Activated T-cell treated with anti-CD3 and anti-CD28 coated beads for 48 hours (primary cell): Measurements from ENCODE around the gene GGA3.
"Not testable (repeated sequence)": the region's sequence is repeated elsewhere in the genome, so short reads cannot be mapped to it uniquely, and the experiment has no call there.

Source experiments
- DNase-seq: peaks from one replicate; pipeline ENCODE4 v3.0.0-alpha.2; 2020; ENCODE audit warnings: low read depth

GGA3 gene

GRCh38 chr17:75271955-75272847, 10.8 kb upstream of the GGA3 start:
- DNase-seq, result no peak

GRCh38 chr17:75271233-75271954, 10.0 kb upstream of the GGA3 start:
- peak; percentile 92 for DNase-seq

DNA sequence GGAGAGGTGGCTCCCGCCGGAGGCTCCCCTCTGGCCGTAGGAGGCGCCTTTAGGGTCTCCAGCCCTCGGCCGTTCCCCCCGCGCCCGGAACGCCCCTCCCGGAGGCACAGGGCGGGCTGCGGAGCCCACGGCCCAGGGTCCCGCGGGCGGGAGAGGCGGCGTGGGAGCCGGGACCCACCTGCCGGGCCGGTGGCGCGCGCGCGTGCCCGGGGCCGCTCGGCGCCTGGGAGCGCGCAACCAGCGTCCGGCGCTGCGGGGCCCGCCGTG, 9.5 kb upstream of the GGA3 start, which contains the start of gene MIF4GD:
MIF4GD (minus strand) TSS at position 266 of the 267 bp plus-strand sequence. CDS start 1,036 bp downstream, outside the sequence.
- no peak for DNase-seq

DNA sequence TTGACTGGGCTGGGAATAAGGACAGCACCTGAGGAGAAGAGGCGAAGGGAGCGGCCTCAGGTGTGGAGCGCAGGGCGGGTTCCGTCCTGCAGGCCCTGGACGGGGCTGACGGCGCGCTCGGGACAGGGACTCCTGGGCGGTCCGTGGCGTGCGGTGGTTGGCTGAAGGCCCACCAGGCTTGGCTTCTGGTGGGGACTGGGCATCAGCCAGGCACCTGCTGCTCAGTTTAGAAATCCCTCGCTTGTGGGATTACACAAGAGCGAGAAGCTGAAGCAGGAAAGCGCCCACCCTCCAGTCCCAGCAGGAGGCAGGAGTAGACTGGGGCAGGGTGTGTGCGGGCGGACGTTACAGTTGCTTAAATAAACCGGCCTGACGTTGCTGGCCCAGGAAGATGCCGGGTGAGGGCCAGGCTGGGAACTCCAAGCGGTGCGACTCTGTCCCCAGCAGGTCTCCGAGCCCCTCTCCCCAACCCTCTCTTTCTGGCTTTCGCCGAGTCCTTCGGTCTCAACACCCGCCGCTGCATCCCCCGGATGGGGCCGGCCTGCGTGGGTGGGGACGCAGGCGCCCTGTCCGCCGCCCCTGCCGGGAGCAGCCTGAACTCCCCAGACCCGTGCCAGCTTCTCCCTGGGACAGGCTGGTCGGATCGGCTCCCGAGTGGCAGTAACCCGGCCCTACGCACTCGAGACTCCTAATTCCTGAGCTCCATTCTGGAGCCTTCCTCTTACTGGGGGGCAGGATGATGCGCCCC, 9.0 kb upstream of the GGA3 start:
- peak; percentile 68 for DNase-seq

DNA sequence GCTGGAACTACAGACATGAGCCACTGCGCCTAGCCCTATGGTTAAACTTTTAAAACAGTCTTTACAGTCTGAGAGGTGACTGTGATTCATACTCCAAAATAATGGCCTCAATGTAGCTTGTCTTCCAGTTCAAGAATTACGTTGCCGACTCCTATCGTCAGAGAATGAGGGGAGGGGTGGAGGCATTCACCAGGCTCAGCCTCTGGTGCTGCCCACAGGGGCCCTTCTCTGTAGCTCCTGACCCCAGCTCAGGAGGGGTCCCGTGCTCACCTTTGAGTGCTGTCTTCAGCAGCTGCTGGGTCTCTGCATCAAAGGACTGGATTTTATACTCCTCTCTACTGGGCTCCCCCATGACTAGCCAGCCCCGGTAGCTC, 8.4 kb upstream of the GGA3 start:
- DNase-seq, result no peak

GRCh38 chr17:75267411-75268232, 6.2 kb upstream of the GGA3 start:
- DNase-seq, result no peak

GRCh38 chr17:75267153-75267410, 5.7 kb upstream of the GGA3 start:
- no peak for DNase-seq

DNA sequence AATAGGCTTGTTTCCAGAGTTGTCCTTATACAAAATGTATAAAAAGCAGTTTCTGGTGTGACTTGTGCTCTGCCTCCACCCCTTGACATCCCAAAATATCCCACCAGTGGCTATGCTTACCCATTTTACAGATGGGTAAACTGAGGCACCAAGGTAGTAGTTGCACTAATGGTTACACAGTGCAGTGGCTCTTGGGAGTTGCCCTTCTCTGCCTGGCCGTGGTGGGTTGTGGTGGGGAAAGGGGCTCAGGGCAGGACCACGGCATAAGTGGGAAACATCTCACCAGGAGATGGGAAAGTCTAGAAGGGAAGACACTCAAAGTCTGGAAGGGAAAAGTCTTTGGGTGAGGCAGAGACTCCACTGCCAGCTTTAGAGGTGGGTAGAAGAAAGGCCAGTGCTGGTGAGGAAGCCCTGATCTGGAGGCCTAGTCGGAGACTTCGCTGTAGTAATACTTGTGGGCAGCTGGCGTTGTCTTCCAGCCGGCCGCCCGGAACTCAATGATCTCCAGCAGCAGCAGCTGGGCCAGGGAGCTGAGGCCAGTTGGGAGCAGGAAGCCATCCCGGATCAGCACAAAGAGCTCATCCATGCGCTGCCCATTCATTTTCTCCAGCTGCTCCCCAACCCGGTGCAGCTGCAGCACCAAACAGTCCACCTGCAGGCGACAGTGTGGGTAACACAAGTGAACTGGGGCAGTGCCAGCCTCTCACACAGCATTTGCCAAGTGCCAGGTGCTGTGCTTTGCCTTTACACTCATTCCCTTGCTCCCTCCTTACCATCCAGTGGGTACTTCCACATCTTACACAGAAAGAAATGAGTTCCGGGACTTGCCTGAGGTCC, 5.1 kb upstream of the GGA3 start:
- DNase-seq, result no peak

- DNase-seq, result no peak
These were observed 4.4 kb upstream of the GGA3 start for GRCh38 chr17:75265614-75266315.

DNA sequence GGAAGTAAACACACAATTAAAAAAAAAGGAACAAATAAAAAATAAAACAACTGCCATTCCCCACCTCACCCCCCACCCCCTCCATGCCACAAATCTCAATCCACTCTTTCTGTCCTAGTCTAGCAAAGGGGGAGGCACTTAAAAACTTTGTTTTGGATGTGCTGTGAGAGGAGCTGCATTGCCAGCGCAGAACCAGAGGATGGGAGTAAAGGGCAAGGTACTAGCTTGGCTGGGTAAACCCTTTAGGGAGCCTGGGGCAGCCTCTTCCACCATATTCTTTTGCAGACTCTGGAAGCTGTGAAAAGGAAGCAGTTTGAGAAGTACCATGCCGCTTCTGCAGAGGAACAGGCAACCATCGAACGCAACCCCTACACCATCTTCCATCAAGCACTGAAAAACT, 1.6 kb upstream of the GGA3 start:
- no peak for DNase-seq

GRCh38 chr17:75262112-75262606, 753 bp upstream of the GGA3 start:
- no peak for DNase-seq

DNA sequence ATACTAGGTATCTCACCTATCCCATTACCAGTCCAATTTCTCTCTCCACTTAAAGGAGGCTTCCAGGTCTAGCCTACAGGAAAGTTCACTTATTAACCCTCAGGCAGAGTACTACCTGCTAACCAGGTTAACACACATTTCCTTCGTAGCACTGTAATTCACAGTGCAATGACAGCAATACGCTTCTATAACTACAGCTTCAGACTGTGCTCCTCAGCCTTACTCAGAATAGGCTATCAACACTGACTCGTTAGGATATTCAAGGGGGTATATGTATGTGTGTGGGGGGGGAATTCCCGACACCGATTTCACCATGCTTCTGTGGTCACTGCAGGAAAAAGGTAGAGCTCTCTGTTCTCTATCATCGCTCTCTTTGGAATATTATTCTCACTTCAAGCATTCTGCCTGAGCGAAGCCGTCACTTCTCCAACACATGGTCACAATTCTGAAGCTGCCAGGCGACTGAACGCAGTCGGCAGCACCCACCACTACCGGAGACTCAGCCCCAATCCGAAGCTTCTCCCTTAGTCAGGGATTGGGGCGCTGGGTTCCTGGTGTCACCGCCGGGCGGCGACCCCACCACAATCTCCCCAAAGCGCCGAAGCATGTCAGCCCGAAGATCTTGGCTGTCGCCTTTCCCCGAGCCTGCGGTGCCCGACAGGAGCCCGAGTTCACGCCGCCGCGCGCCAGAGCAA, 618 bp downstream of the GGA3 start:
- DNase-seq, result peak; percentile 45

- DNase-seq, result not testable (repeated sequence)
These were observed 4.2 kb downstream of the GGA3 start for GRCh38 chr17:75257228-75257627.

DNA sequence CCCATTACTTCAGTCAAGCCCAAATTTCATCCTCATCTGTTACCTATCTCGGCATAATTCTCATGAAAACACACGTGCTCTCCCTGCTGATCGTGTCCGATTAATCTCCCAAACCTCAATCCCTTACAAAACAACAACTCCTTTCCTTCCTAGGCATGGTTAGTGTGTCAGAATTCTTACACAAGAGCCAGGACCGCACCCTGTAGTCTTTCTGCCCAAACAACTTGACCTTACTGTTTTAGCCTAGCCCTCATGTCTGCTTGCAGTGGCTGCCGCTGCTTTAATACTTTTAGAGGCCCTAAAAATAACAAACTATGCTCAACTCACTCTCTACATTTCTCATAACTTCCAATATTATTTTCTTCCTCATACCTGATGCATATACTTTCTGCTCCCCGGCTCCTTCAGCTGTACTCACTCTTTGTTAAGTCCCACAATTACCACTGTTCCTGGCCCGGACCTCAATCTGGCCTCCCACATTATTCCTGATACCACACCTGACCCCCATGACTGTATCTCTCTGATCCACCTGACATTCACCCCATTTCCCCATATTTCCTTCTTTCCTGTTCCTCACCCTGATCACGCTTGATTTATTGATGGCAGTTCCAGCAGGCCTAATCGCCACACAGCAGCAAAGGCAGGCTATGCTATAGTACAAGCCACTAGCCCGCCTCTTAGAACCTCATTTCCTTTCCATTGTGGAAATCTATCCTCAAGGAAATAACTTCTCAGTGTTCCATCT, 5.3 kb downstream of the GGA3 start:
- not testable (repeated sequence) for DNase-seq

- DNase-seq, result no peak
These were observed 9.2 kb downstream of the GGA3 start for GRCh38 chr17:75252039-75252816.

GRCh38 chr17:75250009-75250471, 11.4 kb downstream of the GGA3 start:
- peak; percentile 68 for DNase-seq

- DNase-seq, result no peak
These were observed 11.8 kb downstream of the GGA3 start for GRCh38 chr17:75249564-75249963.

GRCh38 chr17:75246404-75246803, 15.0 kb downstream of the GGA3 start:
- no peak for DNase-seq
